H7 (cell line): ENCODE results near the gene CFAP97. TPM values are rescaled to one million over a fixed set of nuclear protein-coding genes. Genes with fewer than 3 reads are reported as not detected.

ENCODE experiments used
- DNase-seq: peaks from one replicate; pipeline ENCODE4 v3.0.0; 2012
- H3K27me3 ChIP-seq: 2 replicates; pipeline ENCODE4 v1.6.0; 2011; ENCODE audit warnings: mild to moderate bottlenecking, low read length; ENCODE audit not compliant: control insufficient read depth, insufficient read depth
- H3K36me3 ChIP-seq: replicated peaks from 2 replicates; pipeline ENCODE4 v1.5.1; 2011; ENCODE audit warnings: low read length; ENCODE audit not compliant: control insufficient read depth, insufficient read depth
- H3K4me3 ChIP-seq: 2 replicates; pipeline ENCODE4 v1.5.1; 2011; ENCODE audit warnings: low read depth, mild to moderate bottlenecking, control low read depth, low read length, moderate library complexity; ENCODE audit not compliant: insufficient read depth
- total RNA-seq: library from RNA; depleted of rRNA; stranded (reverse); fragments of >200 nt; shearing (Covaris generic); gene quantifications from 2 replicates; pipeline ENCODE4 v1.2.3, GENCODE V29; 2014

The CFAP97 gene
- total RNA-seq, 1 experiment from 2014 or later: 24.0 TPM

- Histone ChIP-seq H3K36me3 (no peaks in the 10 kb centered on the region), H3K27me3 (no peaks in the 10 kb centered on the region), H3K4me3 (no peak overlapping the region)
- no peak for DNase-seq
Observed at GRCh38 chr4:185196437-185196836, 7.4 kb downstream of the CFAP97 start.

DNA sequence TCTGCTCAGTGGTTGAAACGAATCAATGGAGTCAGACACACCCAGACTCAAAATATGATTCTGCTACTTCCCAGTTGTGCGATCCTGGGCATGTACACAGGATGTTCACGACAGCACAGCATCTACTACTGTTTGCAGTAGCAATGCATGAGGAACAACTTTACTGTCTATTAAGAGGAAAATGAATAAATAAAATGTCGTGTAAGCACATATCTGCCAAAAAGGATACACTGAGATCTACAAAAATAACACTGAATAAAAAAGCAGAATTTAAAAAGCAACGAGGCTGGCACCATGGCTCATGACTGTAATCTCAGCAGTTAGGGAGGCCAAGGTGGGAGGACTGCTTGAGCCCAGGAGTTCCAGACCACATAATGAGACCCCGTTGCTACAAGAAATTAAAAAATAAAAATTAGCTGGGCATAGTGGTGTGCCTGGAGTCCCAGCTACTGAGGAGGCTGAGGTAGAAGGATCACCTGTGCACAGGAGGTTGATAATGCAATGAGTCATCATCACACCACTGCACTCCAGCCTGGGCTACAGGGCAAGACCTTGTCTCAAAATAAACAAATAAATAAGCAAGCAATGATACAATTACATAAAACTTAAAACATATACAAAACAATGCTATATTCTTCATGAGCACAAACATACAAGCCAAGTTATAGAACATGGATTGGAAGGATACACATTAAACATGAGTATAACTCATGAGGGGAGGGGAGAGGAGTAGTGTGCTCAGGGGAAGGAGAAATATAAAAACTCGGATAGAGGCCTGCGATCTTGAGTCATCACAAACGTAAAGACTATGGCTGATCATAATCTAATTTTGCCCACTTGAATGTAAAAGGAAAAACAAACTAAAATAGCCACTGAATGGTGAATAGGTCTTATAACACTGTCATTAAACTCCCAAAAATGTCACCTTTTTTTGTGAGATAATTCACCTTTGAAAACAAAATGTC is 8.6 kb downstream of the CFAP97 start:
- no peak for DNase-seq
- Histone ChIP-seq H3K4me3 (no peak overlapping the region), H3K27me3 (no peaks in the 10 kb centered on the region), H3K36me3 (peaks cover 2% of the 10 kb centered on the region)

DNA sequence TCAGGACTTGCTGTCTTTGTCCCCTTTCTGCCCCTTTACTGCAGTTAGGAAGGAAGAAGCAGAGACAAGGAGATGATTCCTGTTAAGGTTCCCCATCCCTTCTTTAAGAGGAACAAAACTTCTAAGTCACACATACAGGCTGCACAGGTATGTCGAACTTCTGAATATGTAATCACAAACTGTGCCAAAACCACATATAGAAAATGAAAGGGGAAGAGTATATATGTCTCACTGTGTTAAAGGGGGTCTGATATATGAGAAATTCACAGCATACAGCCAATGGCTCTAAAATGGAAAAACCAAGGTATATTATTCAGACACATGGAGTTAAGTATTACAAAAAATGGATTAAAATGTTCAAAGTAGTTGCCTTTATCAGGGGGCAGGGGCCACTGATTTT is 11.7 kb downstream of the CFAP97 start:
- Histone ChIP-seq H3K4me3 (no peak overlapping the region), H3K27me3 (no peaks in the 10 kb centered on the region), H3K36me3 (peaks cover 2% of the 10 kb centered on the region)
- no peak for DNase-seq

DNA sequence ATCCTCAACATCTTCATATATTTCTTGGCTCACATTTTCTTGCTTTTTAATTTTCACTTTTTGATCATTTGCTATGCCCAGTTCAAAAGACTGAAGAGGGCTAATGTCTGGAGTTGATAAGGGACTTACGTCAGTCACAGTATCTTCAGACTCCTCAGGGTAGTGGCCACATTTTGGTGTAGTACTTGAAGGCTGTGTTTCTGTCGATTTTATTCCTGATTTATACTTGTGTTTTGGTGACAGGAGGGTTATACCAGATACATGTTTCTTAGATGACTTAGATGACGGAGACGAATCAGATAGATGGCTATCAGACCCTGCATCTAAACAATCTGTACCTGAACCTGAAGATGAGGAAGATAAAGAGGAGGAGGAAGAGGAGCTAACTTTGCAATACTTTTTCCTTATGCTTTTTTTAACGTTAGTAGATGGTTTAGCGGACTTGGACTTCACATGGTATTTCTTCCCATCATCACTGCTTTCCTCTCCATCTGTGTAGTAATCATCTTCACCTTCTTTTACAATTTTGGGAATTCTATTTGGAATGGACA is 13.4 kb downstream of the CFAP97 start:
- no peak for DNase-seq
- H3K4me3 ChIP-seq: no peak overlapping the region
- peaks cover 2% of the 10 kb centered on the region for H3K36me3 ChIP-seq
- H3K27me3 ChIP-seq: no peaks in the 10 kb centered on the region

GRCh38 chr4:185189606-185190305 is 14.0 kb downstream of the CFAP97 start:
- H3K4me3 ChIP-seq: no peak overlapping the region
- peaks cover 2% of the 10 kb centered on the region for H3K36me3 ChIP-seq
- no peaks in the 10 kb centered on the region for H3K27me3 ChIP-seq
- no peak for DNase-seq

DNA sequence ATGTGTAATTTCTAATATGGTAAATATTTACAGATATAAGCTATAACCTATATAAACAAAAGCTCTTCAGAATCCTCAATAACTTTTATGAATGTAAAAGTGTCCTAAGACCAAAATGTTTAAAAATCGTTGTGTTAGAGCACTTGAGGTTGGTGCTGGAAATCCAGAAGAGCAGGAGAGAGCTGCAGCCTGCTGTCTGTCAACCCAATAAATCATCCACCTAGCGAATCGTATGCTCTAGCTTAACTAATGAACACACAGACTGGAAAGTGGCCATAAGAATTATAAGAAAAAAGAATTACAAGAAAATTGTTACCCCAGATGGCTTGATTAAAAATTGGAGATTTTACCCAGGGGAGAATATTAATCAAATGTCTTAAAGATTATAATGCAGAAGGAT is 17.0 kb downstream of the CFAP97 start:
- H3K27me3 ChIP-seq: no peaks in the 10 kb centered on the region

GRCh38 chr4:185183622-185184281 is 20.0 kb downstream of the CFAP97 start:
- DNase-seq: peak; percentile 34
- Histone ChIP-seq H3K4me3 (no peak overlapping the region), H3K36me3 (no peaks in the 10 kb centered on the region), H3K27me3 (no peaks in the 10 kb centered on the region)

More for the DNA sequence above, 17.0 kb downstream of the CFAP97 start:
- Histone ChIP-seq H3K36me3 (peaks cover 2% of the 10 kb centered on the region), H3K4me3 (no peak overlapping the region)
- no peak for DNase-seq

DNA sequence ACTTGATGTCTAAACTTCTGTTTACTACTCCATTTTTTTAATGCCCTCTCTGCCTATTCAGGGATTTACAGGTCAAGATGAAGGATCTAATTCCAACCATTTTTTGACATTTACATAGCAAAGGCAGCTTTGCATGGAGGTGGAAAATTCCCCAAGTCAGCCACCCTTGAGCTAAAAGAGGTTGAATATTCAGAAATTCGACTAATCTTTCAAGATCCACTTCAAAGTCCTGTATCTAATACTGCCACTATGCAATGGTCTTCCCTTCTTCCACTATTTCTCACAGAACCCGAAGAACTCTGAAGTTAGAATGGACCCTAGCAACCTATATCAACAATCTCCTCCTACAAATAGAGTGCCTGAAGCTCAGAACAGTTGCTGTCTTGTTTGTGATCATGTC is 21.6 kb downstream of the CFAP97 start:
- DNase-seq: no peak
- no peaks in the 10 kb centered on the region for H3K36me3 ChIP-seq
- H3K27me3 ChIP-seq: no peaks in the 10 kb centered on the region
- no peak overlapping the region for H3K4me3 ChIP-seq

DNA sequence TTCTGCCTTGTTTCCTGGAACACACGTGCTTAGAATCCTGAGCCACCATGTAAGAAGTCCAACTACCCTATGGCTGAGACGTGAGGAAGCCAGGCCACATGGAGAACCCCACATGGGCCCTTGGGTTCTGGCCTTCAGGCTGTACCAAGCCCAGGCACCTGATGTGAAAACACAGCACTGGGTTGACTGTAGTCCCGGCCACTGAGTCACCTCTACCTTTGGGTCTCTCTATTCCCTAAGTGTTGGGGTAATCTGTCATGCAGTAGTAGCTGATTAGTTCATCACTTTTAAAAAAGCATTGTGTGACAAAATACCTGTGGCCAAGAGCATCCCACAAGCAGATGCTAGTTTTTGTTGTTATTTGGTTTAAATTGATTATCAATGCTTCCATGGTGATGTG is 24.3 kb downstream of the CFAP97 start:
- Histone ChIP-seq H3K27me3 (no peaks in the 10 kb centered on the region), H3K36me3 (no peaks in the 10 kb centered on the region), H3K4me3 (no peak overlapping the region)
- no peak for DNase-seq

DNA sequence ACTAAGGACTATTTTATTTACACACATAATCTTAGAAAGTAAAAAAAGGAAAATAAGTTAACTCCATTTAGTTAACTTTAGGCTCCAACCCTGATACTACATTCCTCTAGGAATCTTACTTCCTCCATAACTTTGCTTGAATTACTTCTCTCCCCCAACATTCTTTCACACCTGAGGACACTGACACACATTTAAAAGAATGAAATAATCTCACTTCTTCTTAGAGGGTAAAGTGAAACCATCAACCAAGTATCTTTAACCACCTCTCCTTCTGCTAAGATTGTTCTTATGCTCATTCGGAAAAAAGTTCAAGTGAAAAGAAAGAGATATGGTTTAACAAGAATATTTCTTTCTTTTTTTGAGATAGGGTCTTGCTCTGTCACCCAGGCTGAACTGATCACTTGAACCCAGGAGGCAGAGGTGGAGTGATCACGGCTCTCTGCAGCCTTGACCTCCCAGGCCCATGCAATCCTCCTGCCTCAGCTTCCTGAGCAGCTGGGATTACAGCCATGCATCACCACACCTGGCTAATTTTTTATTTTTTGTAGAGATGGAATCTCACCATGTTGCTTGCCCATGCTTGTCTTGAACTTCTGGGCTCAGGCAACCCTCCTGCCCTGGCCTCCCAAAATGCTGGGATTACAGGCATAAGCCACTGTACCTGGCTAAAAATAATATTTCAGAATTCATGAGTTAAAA is 32.3 kb downstream of the CFAP97 start:
- Histone ChIP-seq H3K36me3 (peaks cover 4% of the 10 kb centered on the region; the same call in 1 of the 2 replicates), H3K4me3 (no peak overlapping the region), H3K27me3 (no peaks in the 10 kb centered on the region)
- DNase-seq: no peak

GRCh38 chr4:185167234-185167633 is 36.6 kb downstream of the CFAP97 start:
- Histone ChIP-seq H3K36me3 (0 out of 2 replicates have a peak, but pooled peaks cover 4% of the 10 kb centered on the region), H3K27me3 (no peaks in the 10 kb centered on the region), H3K4me3 (no peak overlapping the region)
- no peak for DNase-seq

- Histone ChIP-seq H3K36me3 (0 out of 2 replicates have a peak, but pooled peaks cover 4% of the 10 kb centered on the region), H3K4me3 (no peak overlapping the region), H3K27me3 (no peaks in the 10 kb centered on the region)
- DNase-seq: no peak
Observed at GRCh38 chr4:185165605-185166063, 38.2 kb downstream of the CFAP97 start.

DNA sequence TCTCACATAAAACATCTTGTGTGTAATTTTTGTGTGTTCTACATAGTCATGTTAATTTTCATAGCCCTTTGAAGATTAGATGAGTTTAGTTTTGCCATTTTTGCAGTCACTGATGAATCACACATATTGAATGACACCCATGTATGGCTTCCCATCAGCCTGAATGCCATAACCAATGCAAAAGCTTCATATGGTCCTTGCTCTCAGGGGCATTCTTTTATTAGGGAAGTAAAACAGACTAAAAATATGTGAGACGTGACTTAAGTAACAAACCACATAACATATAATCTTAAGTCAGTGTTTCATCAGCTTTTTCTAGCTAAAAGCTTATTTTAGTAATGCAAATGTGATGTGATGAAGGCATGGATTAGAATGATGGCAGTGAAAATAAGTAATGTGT is 52.5 kb downstream of the CFAP97 start:
- Histone ChIP-seq H3K36me3 (no peaks in the 10 kb centered on the region; the same call in 1 of the 2 replicates), H3K4me3 (no peak overlapping the region), H3K27me3 (no peaks in the 10 kb centered on the region)
- no peak for DNase-seq

GRCh38 chr4:185149392-185149791 is 54.4 kb downstream of the CFAP97 start:
- Histone ChIP-seq H3K4me3 (no peak overlapping the region), H3K27me3 (no peaks in the 10 kb centered on the region)

More at GRCh38 chr4:185149392-185149791, 54.4 kb downstream of the CFAP97 start:
- H3K36me3 ChIP-seq: peaks cover 5% of the 10 kb centered on the region
- DNase-seq: no peak
